Measurements from ENCODE around the gene TAX1BP1. TPM values are rescaled to one million over a fixed set of nuclear protein-coding genes. Genes with fewer than 3 reads are reported as not detected.

Gene TAX1BP1
- total RNA-seq, 4 donors from 2014 or later: 64.4 to 109 (median 83.0) TPM

- Histone ChIP-seq H3K4me3 (no peak overlapping the region), H3K27me3 (no peaks in the 10 kb centered on the region), H3K36me3 (peaks cover 0 to 30% (median 0%) of the 10 kb centered on the region in 3 donors), H3K9me3 (no peaks in the 10 kb centered on the region), H3K27ac (no peak overlapping the region), H3K4me1 (peaks cover 0 to 26% (median under 1%) of the 10 kb centered on the region in 4 donors)
- no peak for TF ChIP-seq POLR2A (IDR thresholded peaks at IDR 0.05)
- TF ChIP-seq, protein P1, sequence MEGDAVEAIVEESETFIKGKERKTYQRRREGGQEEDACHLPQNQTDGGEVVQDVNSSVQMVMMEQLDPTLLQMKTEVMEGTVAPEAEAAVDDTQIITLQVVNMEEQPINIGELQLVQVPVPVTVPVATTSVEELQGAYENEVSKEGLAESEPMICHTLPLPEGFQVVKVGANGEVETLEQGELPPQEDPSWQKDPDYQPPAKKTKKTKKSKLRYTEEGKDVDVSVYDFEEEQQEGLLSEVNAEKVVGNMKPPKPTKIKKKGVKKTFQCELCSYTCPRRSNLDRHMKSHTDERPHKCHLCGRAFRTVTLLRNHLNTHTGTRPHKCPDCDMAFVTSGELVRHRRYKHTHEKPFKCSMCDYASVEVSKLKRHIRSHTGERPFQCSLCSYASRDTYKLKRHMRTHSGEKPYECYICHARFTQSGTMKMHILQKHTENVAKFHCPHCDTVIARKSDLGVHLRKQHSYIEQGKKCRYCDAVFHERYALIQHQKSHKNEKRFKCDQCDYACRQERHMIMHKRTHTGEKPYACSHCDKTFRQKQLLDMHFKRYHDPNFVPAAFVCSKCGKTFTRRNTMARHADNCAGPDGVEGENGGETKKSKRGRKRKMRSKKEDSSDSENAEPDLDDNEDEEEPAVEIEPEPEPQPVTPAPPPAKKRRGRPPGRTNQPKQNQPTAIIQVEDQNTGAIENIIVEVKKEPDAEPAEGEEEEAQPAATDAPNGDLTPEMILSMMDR (IDR thresholded peaks at IDR 0.05): no peak
- no peak for DNase-seq
Measured at GRCh38 chr7:27746486-27746885, 6.5 kb downstream of the TAX1BP1 start.

DNA sequence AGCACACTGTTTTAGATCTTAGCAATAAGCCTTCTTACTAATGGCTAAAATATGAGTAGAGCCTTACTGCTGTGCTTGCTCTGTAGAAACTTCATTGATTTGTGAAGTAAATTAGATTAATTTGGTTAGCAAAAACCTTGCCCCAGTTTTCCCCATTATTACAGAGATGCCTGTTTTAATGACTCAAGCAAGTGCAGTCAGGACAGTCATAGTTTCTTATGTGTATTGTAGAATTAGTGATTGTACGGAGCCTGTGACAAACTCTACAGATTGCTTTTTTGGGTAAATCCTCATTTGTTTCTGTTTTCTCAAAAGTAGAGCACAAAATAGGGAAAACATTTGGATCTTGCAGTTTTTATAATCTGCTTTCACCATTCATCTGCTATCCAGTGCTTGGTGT lies 7.0 kb downstream of the TAX1BP1 start:
- Histone ChIP-seq H3K4me1 (peaks cover 0 to 24% (median 0%) of the 10 kb centered on the region in 4 donors), H3K4me3 (no peak overlapping the region), H3K27ac (no peak overlapping the region), H3K9me3 (no peaks in the 10 kb centered on the region), H3K36me3 (peaks cover 0 to 35% (median 0%) of the 10 kb centered on the region in 3 donors), H3K27me3 (no peaks in the 10 kb centered on the region)
- DNase-seq: no peak
- TF ChIP-seq, protein P1 (IDR thresholded peaks at IDR 0.05): no peak
- no peak for TF ChIP-seq POLR2A (IDR thresholded peaks at IDR 0.05)

DNA sequence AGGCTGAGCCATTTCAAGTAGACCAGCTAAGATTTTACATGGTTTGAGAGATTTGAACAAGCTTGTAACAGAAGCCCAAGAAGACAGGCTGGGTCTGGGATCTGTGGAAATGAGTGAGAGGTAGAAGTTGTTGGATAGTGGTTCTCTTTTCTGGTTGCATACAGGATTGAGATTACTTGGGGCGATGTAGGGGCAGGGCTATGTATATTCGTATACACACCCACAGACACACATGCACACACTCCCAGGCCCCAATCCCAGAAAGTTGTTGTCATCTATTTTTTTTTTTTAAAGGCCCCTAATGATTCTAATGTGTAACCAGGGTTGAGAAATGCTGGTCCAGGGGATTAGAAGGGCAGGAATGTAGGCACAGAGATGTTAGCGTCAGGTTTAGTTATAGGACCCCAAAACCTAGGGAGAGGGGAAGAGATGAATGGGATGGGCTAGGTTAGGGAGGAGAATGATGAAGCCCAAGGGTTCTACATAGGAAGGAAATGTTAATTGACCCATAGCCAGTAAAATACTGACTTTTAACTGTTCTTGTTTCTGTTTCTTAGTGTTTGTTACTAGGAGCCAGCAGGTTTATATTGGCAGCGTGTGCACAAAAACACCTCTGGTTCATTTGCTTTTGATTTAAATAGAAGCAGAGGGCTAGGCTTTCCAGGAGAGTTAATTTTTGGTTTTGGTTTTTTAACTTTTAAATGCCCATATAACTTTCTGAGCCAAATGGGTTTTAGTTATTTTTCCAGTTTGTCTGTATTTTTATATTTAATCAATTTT lies 7.8 kb downstream of the TAX1BP1 start:
- peaks cover 0 to 24% (median 0%) of the 10 kb centered on the region in 4 donors for H3K4me1 ChIP-seq
- H3K4me3 ChIP-seq: no peak overlapping the region
- H3K9me3 ChIP-seq: no peaks in the 10 kb centered on the region
- no peak for DNase-seq
- TF ChIP-seq, protein P1 (IDR thresholded peaks at IDR 0.05): no peak
- TF ChIP-seq POLR2A (IDR thresholded peaks at IDR 0.05): no peak
- no peaks in the 10 kb centered on the region for H3K27me3 ChIP-seq
- peaks cover 0 to 43% (median 0%) of the 10 kb centered on the region in 3 donors for H3K36me3 ChIP-seq
- H3K27ac ChIP-seq: no peak overlapping the region

DNA sequence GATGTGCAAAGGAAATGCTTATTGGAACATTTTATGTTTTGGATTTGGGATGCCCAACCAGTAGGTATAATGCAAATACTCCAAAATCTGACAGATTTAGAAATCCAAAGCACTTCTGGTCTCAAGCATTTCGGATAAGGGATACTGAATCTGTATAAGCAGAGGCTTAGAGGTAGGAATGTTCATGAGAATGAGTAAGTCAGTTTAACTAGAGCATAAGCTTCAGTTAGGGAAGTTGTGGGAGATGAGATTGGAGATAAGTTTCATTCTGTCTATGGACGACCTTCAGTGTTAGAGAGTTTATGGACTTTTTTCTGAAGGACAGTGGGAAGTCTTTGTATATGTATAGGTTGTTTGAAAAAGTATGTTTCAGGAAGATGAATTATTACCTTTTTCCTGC lies 10.4 kb downstream of the TAX1BP1 start:
- TF ChIP-seq POLR2A (IDR thresholded peaks at IDR 0.05): no peak
- TF ChIP-seq, protein P1 (IDR thresholded peaks at IDR 0.05): no peak
- no peak overlapping the region for H3K27ac ChIP-seq
- H3K9me3 ChIP-seq: no peaks in the 10 kb centered on the region
- no peak for DNase-seq
- H3K36me3 ChIP-seq: peaks cover 0 to 43% (median 0%) of the 10 kb centered on the region in 3 donors
- peaks cover 0 to 15% (median 0%) of the 10 kb centered on the region in 4 donors for H3K4me1 ChIP-seq
- H3K27me3 ChIP-seq: no peaks in the 10 kb centered on the region
- no peak overlapping the region for H3K4me3 ChIP-seq

GRCh38 chr7:27751888-27752660 lies 12.1 kb downstream of the TAX1BP1 start:
- Histone ChIP-seq H3K27ac (no peak overlapping the region), H3K4me1 (peaks cover 0 to 5% (median 0%) of the 10 kb centered on the region in 4 donors), H3K4me3 (no peak overlapping the region), H3K36me3 (peaks cover 0 to 61% (median 0%) of the 10 kb centered on the region in 3 donors), H3K9me3 (no peaks in the 10 kb centered on the region), H3K27me3 (no peaks in the 10 kb centered on the region)
- TF ChIP-seq, protein P1 (IDR thresholded peaks at IDR 0.05): no peak
- no peak for TF ChIP-seq POLR2A (IDR thresholded peaks at IDR 0.05)
- no peak for DNase-seq
